WTC11 (cell line): ENCODE data around the gene PGAM5. TPM values are rescaled to one million over a fixed set of nuclear protein-coding genes. Genes with fewer than 3 reads are reported as not detected.

Experiments used
- CREB1 ChIP-seq: sonication (generic); formaldehyde crosslinking; IDR thresholded peaks from 2 replicates; pipeline ENCODE4 v1.8.0; 2023; ENCODE audit warnings: mild to moderate bottlenecking, missing genetic modification reagents
- CREM ChIP-seq: sonication (generic); formaldehyde crosslinking; IDR thresholded peaks from 2 replicates; pipeline ENCODE4 v1.8.1; 2022; ENCODE audit warnings: mild to moderate bottlenecking, missing genetic modification reagents, moderate library complexity
- E2F4 ChIP-seq: sonication (generic); formaldehyde crosslinking; IDR thresholded peaks from 2 replicates; pipeline ENCODE4 v1.8.1; 2022; ENCODE audit warnings: low read depth, mild to moderate bottlenecking, moderate library complexity, missing genetic modification reagents, borderline replicate concordance
- ERG ChIP-seq: fragments of 250-450 bp; sonication (Bioruptor Pico); IDR thresholded peaks from 2 replicates; pipeline ENCODE4 v1.8.0; 2021; ENCODE audit warnings: mild to moderate bottlenecking
- GABPB1 ChIP-seq: sonication (generic); formaldehyde crosslinking; IDR thresholded peaks from 2 replicates; pipeline ENCODE4 v1.8.1; 2023; ENCODE audit warnings: mild to moderate bottlenecking, missing genetic modification reagents
- IRF1 ChIP-seq: sonication (generic); formaldehyde crosslinking; IDR thresholded peaks from 2 replicates; pipeline ENCODE4 v1.8.0; 2023; ENCODE audit warnings: missing genetic modification reagents
- JAZF1 ChIP-seq: fragments of 250-450 bp; sonication (Bioruptor Pico); IDR thresholded peaks from 2 replicates; pipeline ENCODE4 v1.9.0; 2021; ENCODE audit warnings: moderate library complexity, mild to moderate bottlenecking, inconsistent platforms
- KAT7 ChIP-seq: sonication (generic); formaldehyde crosslinking; IDR thresholded peaks from 2 replicates; pipeline ENCODE4 v1.8.1; 2023; ENCODE audit warnings: missing genetic modification reagents, mild to moderate bottlenecking, borderline replicate concordance
- MLX ChIP-seq: sonication (generic); formaldehyde crosslinking; IDR thresholded peaks from 2 replicates; pipeline ENCODE4 v1.8.1; 2023; ENCODE audit warnings: mild to moderate bottlenecking, missing genetic modification reagents, moderate library complexity
- NFATC4 ChIP-seq: fragments of 250-450 bp; sonication (Bioruptor Pico); IDR thresholded peaks from 2 replicates; pipeline ENCODE4 v1.9.0; 2021; ENCODE audit warnings: mild to moderate bottlenecking
- PRRX2 ChIP-seq: fragments of 250-450 bp; sonication (Bioruptor Pico); IDR thresholded peaks from 2 replicates; pipeline ENCODE4 v1.8.0; 2021; ENCODE audit warnings: mild to moderate bottlenecking
- SMAD3 ChIP-seq: sonication (generic); formaldehyde crosslinking; IDR thresholded peaks from 2 replicates; pipeline ENCODE4 v1.8.0; 2022; ENCODE audit warnings: missing genetic modification reagents, mild to moderate bottlenecking, borderline replicate concordance
- SOX15 ChIP-seq: fragments of 250-450 bp; sonication (Bioruptor Pico); IDR thresholded peaks from 2 replicates; pipeline ENCODE4 v1.9.0; 2021; ENCODE audit warnings: mild to moderate bottlenecking
- STAT6 ChIP-seq: sonication (generic); formaldehyde crosslinking; conservative IDR thresholded peaks from 2 replicates; pipeline ENCODE4 v1.8.1; 2023; ENCODE audit warnings: mild to moderate bottlenecking, low read depth, missing genetic modification reagents, moderate library complexity
- TEAD4 ChIP-seq: sonication (generic); formaldehyde crosslinking; IDR thresholded peaks from 2 replicates; pipeline ENCODE4 v1.8.0; 2022; ENCODE audit warnings: mild to moderate bottlenecking, missing genetic modification reagents
- USF2 ChIP-seq: sonication (generic); formaldehyde crosslinking; IDR thresholded peaks from 2 replicates; pipeline ENCODE4 v1.8.1; 2023; ENCODE audit warnings: mild to moderate bottlenecking, missing genetic modification reagents, moderate library complexity
- ZMAT4 ChIP-seq: fragments of 250-450 bp; sonication (Bioruptor Pico); IDR thresholded peaks from 2 replicates; pipeline ENCODE4 v1.9.0; 2021; ENCODE audit warnings: mild to moderate bottlenecking
- ZNF121 ChIP-seq: sonication (generic); formaldehyde crosslinking; IDR thresholded peaks from 2 replicates; pipeline ENCODE4 v1.8.0; 2023; ENCODE audit warnings: missing genetic modification reagents
- ZNF138 ChIP-seq: sonication (generic); formaldehyde crosslinking; conservative IDR thresholded peaks from 2 replicates; pipeline ENCODE4 v1.8.1; 2022; ENCODE audit warnings: mild to moderate bottlenecking, moderate library complexity, missing genetic modification reagents
- ZNF219 ChIP-seq: sonication (generic); formaldehyde crosslinking; IDR thresholded peaks from 2 replicates; pipeline ENCODE4 v1.8.0; 2023; ENCODE audit warnings: missing genetic modification reagents, mild to moderate bottlenecking, borderline replicate concordance
- ZNF416 ChIP-seq: fragments of 250-450 bp; sonication (Bioruptor Pico); IDR thresholded peaks from 2 replicates; pipeline ENCODE4 v1.9.0; 2021; ENCODE audit warnings: mild to moderate bottlenecking, inconsistent platforms
- ZNF423 ChIP-seq: fragments of 250-450 bp; sonication (Bioruptor Pico); IDR thresholded peaks from 2 replicates; pipeline ENCODE4 v2.1.2; 2022; ENCODE audit warnings: mild to moderate bottlenecking, moderate library complexity
- ZNF425 ChIP-seq: fragments of 250-450 bp; sonication (Bioruptor Pico); conservative IDR thresholded peaks from 2 replicates; pipeline ENCODE4 v1.9.0; 2021; ENCODE audit warnings: mild to moderate bottlenecking
- ZNF532 ChIP-seq: fragments of 250-450 bp; sonication (Bioruptor Pico); IDR thresholded peaks from 2 replicates; pipeline ENCODE4 v1.9.0; 2021; ENCODE audit warnings: mild to moderate bottlenecking, borderline replicate concordance
- ZNF671 ChIP-seq: fragments of 250-450 bp; sonication (Bioruptor Pico); IDR thresholded peaks from 2 replicates; pipeline ENCODE4 v1.8.0; 2021; ENCODE audit warnings: mild to moderate bottlenecking
- total RNA-seq: library from RNA; stranded (reverse); gene quantifications from 3 replicates; pipeline ENCODE4 v1.2.3, GENCODE V29; 2021

Gene PGAM5
- total RNA-seq, 1 experiment from 2014 or later = 89.7 TPM

GRCh38 chr12:132710405-132711079, at the start of gene PGAM5 (continued):
- TF ChIP-seq E2F4 (CRISPR knock-in tag) (peak; percentile 24; the same call in 1 of the 2 replicates), CREM (CRISPR knock-in tag) (peak; percentile 87), ZNF425 (CRISPR knock-in tag) (no peak), ERG (CRISPR knock-in tag) (no peak), ZNF423 (no peak), ZNF416 (no peak), ZMAT4 (CRISPR knock-in tag) (no peak), ZNF219 (no peak), IRF1 (CRISPR knock-in tag) (peak; percentile 60; the same call in 1 of the 2 replicates), NFATC4 (no peak), MLX (CRISPR knock-in tag) (no peak), ZNF121 (CRISPR knock-in tag) (no peak), SOX15 (CRISPR knock-in tag) (no peak), STAT6 (CRISPR knock-in tag) (peak; percentile 51; the same call in 1 of the 2 replicates), SMAD3 (peak; percentile 86; the same call in 1 of the 2 replicates), PRRX2 (CRISPR knock-in tag) (0 out of 2 replicates have a peak, but pooled peaks have one; percentile 18), JAZF1 (CRISPR knock-in tag) (no peak), USF2 (CRISPR knock-in tag) (peak; percentile 30; the same call in 1 of the 2 replicates), CREB1 (CRISPR knock-in tag) (no peak; the same call in 1 of the 2 replicates), GABPB1 (peak; percentile 76), ZNF532 (CRISPR knock-in tag) (no peak), ZNF671 (CRISPR knock-in tag) (no peak), TEAD4 (CRISPR knock-in tag) (no peak), ZNF138 (CRISPR knock-in tag) (no peak), KAT7 (CRISPR knock-in tag) (no peak)
